Prostate gland (tissue), 2 donors: ENCODE data around the gene CEP112.

Experiments used
- POLR2A ChIP-seq: fragments of 450-650 bp; IDR thresholded peaks from one replicate; pipeline ENCODE4 v1.6.1; 2016; ENCODE audit warnings: antibody characterized with exemption, mild to moderate bottlenecking
- TF ChIP-seq, protein P1 (sequence below), 4 experiments: fragments of 200-600 bp in 2 of 4; fragments of 450-650 bp in 2 of 4; sonication (generic) in 2 of 4; IDR thresholded peaks; 1 replicate in 3 of 4; 2 replicates in 1 of 4; pipeline ENCODE4 v1.5.1; 2016 to 2019; ENCODE audit warnings: antibody characterized with exemption in 4 of 4, mild to moderate bottlenecking in 2 of 4, moderate library complexity in 2 of 4

DNA sequence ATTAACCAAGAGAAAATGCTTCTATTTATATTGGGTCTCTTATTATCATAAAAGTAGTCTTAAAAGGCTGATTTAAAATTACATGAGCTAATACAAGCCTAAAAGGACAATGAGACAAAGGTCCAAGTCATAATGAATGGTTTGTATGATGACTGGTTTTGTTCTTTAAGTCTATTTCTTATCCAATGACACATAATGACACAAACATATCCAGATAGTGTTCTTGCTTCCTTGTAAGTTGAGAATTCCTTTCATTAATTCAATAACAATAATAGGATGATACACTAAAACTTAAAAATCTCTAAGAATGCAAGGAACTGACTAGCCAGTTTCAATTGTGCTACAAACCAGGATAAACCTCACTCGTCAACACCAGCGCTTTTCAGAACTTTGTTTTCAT lies 244.1 kb downstream of the CEP112 start:
- no peak for TF ChIP-seq POLR2A
- TF ChIP-seq, protein P1, sequence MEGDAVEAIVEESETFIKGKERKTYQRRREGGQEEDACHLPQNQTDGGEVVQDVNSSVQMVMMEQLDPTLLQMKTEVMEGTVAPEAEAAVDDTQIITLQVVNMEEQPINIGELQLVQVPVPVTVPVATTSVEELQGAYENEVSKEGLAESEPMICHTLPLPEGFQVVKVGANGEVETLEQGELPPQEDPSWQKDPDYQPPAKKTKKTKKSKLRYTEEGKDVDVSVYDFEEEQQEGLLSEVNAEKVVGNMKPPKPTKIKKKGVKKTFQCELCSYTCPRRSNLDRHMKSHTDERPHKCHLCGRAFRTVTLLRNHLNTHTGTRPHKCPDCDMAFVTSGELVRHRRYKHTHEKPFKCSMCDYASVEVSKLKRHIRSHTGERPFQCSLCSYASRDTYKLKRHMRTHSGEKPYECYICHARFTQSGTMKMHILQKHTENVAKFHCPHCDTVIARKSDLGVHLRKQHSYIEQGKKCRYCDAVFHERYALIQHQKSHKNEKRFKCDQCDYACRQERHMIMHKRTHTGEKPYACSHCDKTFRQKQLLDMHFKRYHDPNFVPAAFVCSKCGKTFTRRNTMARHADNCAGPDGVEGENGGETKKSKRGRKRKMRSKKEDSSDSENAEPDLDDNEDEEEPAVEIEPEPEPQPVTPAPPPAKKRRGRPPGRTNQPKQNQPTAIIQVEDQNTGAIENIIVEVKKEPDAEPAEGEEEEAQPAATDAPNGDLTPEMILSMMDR (IDR thresholded peaks at IDR 0.05): no peak
